IMR-90 (cell line): Measurements from ENCODE around the gene C4orf33.

Experiments used
- BHLHE40 ChIP-seq: fragments of 150-350 bp; IDR thresholded peaks from 2 replicates; pipeline ENCODE4 v1.6.1; 2016; ENCODE audit warnings: mild to moderate bottlenecking, low read depth, low read length
- CEBPB ChIP-seq: IDR thresholded peaks from 2 replicates; pipeline ENCODE4 v1.6.1; 2012; ENCODE audit warnings: low read depth, low read length, improper control_type of control experiment
- FOS ChIP-seq: fragments of 150-350 bp; IDR thresholded peaks from 2 replicates; pipeline ENCODE4 v1.6.1; 2016; ENCODE audit warnings: low read depth, low read length
- MAFK ChIP-seq: IDR thresholded peaks from 2 replicates; pipeline ENCODE4 v1.6.1; 2012; ENCODE audit warnings: low read depth, low read length, improper control_type of control experiment
- MAZ ChIP-seq: IDR thresholded peaks from 2 replicates; pipeline ENCODE4 v1.6.1; 2012; ENCODE audit warnings: low read depth, mild to moderate bottlenecking, low read length, improper control_type of control experiment, moderate library complexity, borderline replicate concordance
- MXI1 ChIP-seq: IDR thresholded peaks from 2 replicates; pipeline ENCODE4 v1.6.1; 2012; ENCODE audit warnings: low read depth, mild to moderate bottlenecking, low read length, moderate library complexity, borderline replicate concordance
- POLR2A ChIP-seq: IDR thresholded peaks from 2 replicates; pipeline ENCODE4 v1.6.1; 2012; ENCODE audit warnings: mild to moderate bottlenecking, low read depth, low read length
- RAD21 ChIP-seq: IDR thresholded peaks from 2 replicates; pipeline ENCODE4 v1.6.1; 2012; ENCODE audit warnings: low read length, improper control_type of control experiment
- RCOR1 ChIP-seq: IDR thresholded peaks from 2 replicates; pipeline ENCODE4 v1.6.1; 2012; ENCODE audit warnings: mild to moderate bottlenecking, low read length, improper control_type of control experiment; ENCODE audit not compliant: insufficient replicate concordance
- RFX5 ChIP-seq: IDR thresholded peaks from 2 replicates; pipeline ENCODE4 v1.8.0; 2012; ENCODE audit warnings: low read depth, mild to moderate bottlenecking, low read length, moderate library complexity
- USF2 ChIP-seq: fragments of 150-350 bp; IDR thresholded peaks from 2 replicates; pipeline ENCODE4 v1.6.1; 2017; ENCODE audit warnings: mild to moderate bottlenecking, antibody characterized with exemption, low read length, low read depth
- TF ChIP-seq, protein P1 (sequence below): conservative IDR thresholded peaks from 2 replicates; pipeline ENCODE4 v1.5.1; 2012; ENCODE audit warnings: mild to moderate bottlenecking, low read depth, low read length, improper control_type of control experiment

DNA sequence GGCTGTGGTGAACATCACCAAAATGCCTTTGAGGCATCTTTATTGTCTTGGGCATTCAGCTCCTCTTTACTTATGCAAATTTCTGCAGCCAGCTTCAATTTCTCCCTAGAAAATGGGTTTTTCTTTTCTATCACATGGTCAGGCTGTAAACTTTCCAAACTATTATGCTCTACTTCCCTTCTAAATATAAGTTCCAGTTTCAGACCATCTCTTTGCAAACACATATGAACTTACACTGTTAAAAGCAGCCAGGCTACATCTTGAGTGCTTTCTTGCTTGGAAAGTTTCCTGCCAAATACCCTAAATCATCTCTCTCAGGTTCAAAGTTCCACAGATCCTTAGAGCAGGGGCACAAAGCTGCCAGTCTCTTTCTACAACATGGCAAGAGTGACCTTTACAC is 15.8 kb upstream of the C4orf33 start:
- TF ChIP-seq FOS (no peak), RAD21 (no peak), POLR2A (no peak), MXI1 (no peak), RFX5 (no peak), USF2 (no peak), CEBPB (no peak), MAFK (no peak), MAZ (no peak), BHLHE40 (no peak), RCOR1 (no peak)
- TF ChIP-seq, protein P1, sequence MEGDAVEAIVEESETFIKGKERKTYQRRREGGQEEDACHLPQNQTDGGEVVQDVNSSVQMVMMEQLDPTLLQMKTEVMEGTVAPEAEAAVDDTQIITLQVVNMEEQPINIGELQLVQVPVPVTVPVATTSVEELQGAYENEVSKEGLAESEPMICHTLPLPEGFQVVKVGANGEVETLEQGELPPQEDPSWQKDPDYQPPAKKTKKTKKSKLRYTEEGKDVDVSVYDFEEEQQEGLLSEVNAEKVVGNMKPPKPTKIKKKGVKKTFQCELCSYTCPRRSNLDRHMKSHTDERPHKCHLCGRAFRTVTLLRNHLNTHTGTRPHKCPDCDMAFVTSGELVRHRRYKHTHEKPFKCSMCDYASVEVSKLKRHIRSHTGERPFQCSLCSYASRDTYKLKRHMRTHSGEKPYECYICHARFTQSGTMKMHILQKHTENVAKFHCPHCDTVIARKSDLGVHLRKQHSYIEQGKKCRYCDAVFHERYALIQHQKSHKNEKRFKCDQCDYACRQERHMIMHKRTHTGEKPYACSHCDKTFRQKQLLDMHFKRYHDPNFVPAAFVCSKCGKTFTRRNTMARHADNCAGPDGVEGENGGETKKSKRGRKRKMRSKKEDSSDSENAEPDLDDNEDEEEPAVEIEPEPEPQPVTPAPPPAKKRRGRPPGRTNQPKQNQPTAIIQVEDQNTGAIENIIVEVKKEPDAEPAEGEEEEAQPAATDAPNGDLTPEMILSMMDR, result no peak
